Endometrium (tissue), 2 donors: ENCODE measurements around the gene ZBED1.
"Not testable (repeated sequence)": the region's sequence is repeated elsewhere in the genome, so short reads cannot be mapped to it uniquely, and the experiment has no call there.

ENCODE experiments used
- FAIRE-seq: peaks from 2 replicates; lab custom pipeline; 2012; peaks lifted over from hg19 to GRCh38; lab: Jason Lieb, UNC
- donor health status: control.
- donor health status: control.

The ZBED1 gene

GRCh38 chrX:2456091-2456490 is 44.7 kb downstream of the ZBED1 start:
- not testable (repeated sequence) for FAIRE-seq

- not testable (repeated sequence) for FAIRE-seq
Observed at GRCh38 chrX:2454620-2455019, 46.2 kb downstream of the ZBED1 start.

- FAIRE-seq, result no peak
Observed at GRCh38 chrX:2452799-2453198, 48.0 kb downstream of the ZBED1 start.

- FAIRE-seq, result no peak
Observed at GRCh38 chrX:2452317-2452784, 48.4 kb downstream of the ZBED1 start.

GRCh38 chrX:2451501-2452316 is 49.1 kb downstream of the ZBED1 start:
- no peak for FAIRE-seq

- no peak for FAIRE-seq
Observed at GRCh38 chrX:2450681-2451080, 50.1 kb downstream of the ZBED1 start.

- FAIRE-seq, result no peak
Observed at GRCh38 chrX:2449135-2449886, 51.5 kb downstream of the ZBED1 start.

- FAIRE-seq, result no peak
Observed at GRCh38 chrX:2447484-2447883, 53.3 kb downstream of the ZBED1 start.

- FAIRE-seq, result no peak
Observed at GRCh38 chrX:2446815-2447214, 54.0 kb downstream of the ZBED1 start.

GRCh38 chrX:2445662-2446623 is 54.8 kb downstream of the ZBED1 start:
- FAIRE-seq, result no peak

GRCh38 chrX:2442694-2443093 is 58.1 kb downstream of the ZBED1 start:
- FAIRE-seq, result no peak

- no peak for FAIRE-seq
Observed at GRCh38 chrX:2441466-2441865, 59.3 kb downstream of the ZBED1 start.

GRCh38 chrX:2439613-2440012 is 61.2 kb downstream of the ZBED1 start:
- FAIRE-seq, result no peak
